ENCODE data around the gene WDR89. TPM values are rescaled to one million over a fixed set of nuclear protein-coding genes. Genes with fewer than 3 reads are reported as not detected.

WDR89 gene
- total RNA-seq, 1 experiment from 2014 or later = 17.4 TPM

DNA sequence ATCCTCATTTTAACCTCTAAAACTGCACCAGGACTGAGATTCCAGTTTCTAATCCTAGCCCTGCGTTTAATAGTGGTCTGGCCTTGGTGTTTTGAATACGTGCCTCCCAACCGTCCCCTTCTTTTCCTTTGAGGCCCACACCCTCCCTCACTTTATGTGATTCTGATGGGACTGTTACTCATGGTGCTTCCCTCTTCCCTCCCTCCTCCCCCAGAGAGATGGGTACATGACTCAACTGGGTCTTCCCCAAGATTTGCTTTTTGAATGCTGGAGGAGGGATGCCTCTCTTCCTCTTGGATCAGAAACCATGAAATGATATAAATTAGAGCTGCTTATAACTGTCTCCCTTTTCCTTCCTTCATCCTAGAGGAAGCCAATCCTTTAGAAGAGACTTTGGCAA is 90.3 kb downstream of the WDR89 start:
- H3K36me3 Mint-ChIP-seq (ENCODE audit: insufficient read depth, unreplicated experiment) = peaks cover 6% of the 10 kb centered on the region
- DNase-seq (ENCODE audit: unreplicated experiment) = peak; percentile 43
- CTCF ChIA-PET = no interaction called here
- POLR2A ChIA-PET = interaction anchor here (4.8 kb wide), 1 partner anchor 9 kb away, joined by 36 read pairs; the partner anchor contains the start of gene PPP2R5E
- H3K4me3 Mint-ChIP-seq (ENCODE audit: unreplicated experiment) = no peak overlapping the region
- TF ChIP-seq, protein P1, sequence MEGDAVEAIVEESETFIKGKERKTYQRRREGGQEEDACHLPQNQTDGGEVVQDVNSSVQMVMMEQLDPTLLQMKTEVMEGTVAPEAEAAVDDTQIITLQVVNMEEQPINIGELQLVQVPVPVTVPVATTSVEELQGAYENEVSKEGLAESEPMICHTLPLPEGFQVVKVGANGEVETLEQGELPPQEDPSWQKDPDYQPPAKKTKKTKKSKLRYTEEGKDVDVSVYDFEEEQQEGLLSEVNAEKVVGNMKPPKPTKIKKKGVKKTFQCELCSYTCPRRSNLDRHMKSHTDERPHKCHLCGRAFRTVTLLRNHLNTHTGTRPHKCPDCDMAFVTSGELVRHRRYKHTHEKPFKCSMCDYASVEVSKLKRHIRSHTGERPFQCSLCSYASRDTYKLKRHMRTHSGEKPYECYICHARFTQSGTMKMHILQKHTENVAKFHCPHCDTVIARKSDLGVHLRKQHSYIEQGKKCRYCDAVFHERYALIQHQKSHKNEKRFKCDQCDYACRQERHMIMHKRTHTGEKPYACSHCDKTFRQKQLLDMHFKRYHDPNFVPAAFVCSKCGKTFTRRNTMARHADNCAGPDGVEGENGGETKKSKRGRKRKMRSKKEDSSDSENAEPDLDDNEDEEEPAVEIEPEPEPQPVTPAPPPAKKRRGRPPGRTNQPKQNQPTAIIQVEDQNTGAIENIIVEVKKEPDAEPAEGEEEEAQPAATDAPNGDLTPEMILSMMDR (IDR thresholded peaks at IDR 0.05; ENCODE audit: unreplicated experiment) = no peak
- no TSS peak for BruUV-seq (replicated peaks)
- H3K27me3 Mint-ChIP-seq (ENCODE audit: insufficient read depth, unreplicated experiment) = no peaks in the 10 kb centered on the region
- no peaks in the 10 kb centered on the region for H3K9me3 Mint-ChIP-seq (ENCODE audit: unreplicated experiment)
- H3K4me1 Mint-ChIP-seq (ENCODE audit: insufficient read depth, unreplicated experiment) = peaks cover 6% of the 10 kb centered on the region
- intact Hi-C loops (cut with micrococcal nuclease) = no loop called here
- no peak overlapping the region for H3K27ac Mint-ChIP-seq (ENCODE audit: low read depth, unreplicated experiment)

DNA sequence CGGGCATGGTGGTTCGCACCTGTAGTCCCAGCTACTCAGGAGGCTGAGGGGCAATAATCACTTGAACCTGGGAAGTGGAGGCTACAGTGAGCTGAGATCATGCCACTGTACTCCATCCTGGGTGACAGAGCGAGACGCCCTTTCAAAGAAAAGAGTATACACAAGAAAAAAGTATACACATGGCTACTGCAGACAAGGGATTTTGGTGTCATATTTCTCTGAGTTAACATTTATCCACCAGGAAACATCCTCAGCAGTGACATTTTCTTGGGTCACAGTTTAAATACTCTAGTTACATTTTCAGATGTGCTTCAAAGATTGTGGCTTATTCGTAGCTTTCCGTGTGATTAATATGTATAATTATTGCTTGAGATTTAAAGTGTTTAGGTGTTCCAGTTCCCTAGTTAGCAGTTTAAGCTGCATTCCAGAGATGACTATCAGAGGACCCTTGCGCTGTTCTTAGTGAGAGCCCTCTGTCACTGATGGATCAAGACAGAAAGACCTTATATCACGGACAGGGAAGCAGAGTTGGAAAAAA is 93.8 kb downstream of the WDR89 start:
- peaks cover 19% of the 10 kb centered on the region for H3K4me1 Mint-ChIP-seq (ENCODE audit: insufficient read depth, unreplicated experiment)
- intact Hi-C loops (cut with micrococcal nuclease) = no loop called here
- DNase-seq (ENCODE audit: unreplicated experiment) = no peak
- H3K36me3 Mint-ChIP-seq (ENCODE audit: insufficient read depth, unreplicated experiment) = peaks cover 6% of the 10 kb centered on the region
- H3K27me3 Mint-ChIP-seq (ENCODE audit: insufficient read depth, unreplicated experiment) = no peaks in the 10 kb centered on the region
- ChIA-PET POLR2A (no interaction called here), CTCF (no interaction called here)
- no peaks in the 10 kb centered on the region for H3K9me3 Mint-ChIP-seq (ENCODE audit: unreplicated experiment)
- TF ChIP-seq, protein P1 (IDR thresholded peaks at IDR 0.05; ENCODE audit: unreplicated experiment) = no peak
- H3K4me3 Mint-ChIP-seq (ENCODE audit: unreplicated experiment) = no peak overlapping the region
- no peak overlapping the region for H3K27ac Mint-ChIP-seq (ENCODE audit: low read depth, unreplicated experiment)
- BruUV-seq (replicated peaks) = no TSS peak

Other genes starting within 250 kb of the WDR89 start
- 46.4 and 49.7 TPM in 2 replicates for gene PPP2R5E, start 98.5 kb downstream of the WDR89 start, total RNA-seq (2022)
- gene SGPP1, start 86.2 kb upstream of the WDR89 start, total RNA-seq (2022) = 20.8 and 22.7 TPM in 2 replicates
- gene SYNE2, start 211.1 kb upstream of the WDR89 start, total RNA-seq (2022) = 51.2 and 67.4 TPM in 2 replicates

Data from MCF 10A (cell line).